CD1c-positive myeloid dendritic cell (primary cell): ENCODE results near the gene PCDHGA11.
"Not testable (repeated sequence)": the region's sequence is repeated elsewhere in the genome, so short reads cannot be mapped to it uniquely, and the experiment has no call there.

Experiments used
- DNase-seq: peaks from one replicate; pipeline ENCODE4 v3.0.0-alpha.2; 2016; ENCODE audit errors: extremely low spot score

PCDHGA11 gene

GRCh38 chr5:141420855-141421488 lies at the start of gene PCDHGA11:
TSS of gene PCDHGA11 (plus strand) at chr5:141421051. CDS start at chr5:141421228, 177 bp downstream.
- DNase-seq: peak; percentile 84

DNA sequence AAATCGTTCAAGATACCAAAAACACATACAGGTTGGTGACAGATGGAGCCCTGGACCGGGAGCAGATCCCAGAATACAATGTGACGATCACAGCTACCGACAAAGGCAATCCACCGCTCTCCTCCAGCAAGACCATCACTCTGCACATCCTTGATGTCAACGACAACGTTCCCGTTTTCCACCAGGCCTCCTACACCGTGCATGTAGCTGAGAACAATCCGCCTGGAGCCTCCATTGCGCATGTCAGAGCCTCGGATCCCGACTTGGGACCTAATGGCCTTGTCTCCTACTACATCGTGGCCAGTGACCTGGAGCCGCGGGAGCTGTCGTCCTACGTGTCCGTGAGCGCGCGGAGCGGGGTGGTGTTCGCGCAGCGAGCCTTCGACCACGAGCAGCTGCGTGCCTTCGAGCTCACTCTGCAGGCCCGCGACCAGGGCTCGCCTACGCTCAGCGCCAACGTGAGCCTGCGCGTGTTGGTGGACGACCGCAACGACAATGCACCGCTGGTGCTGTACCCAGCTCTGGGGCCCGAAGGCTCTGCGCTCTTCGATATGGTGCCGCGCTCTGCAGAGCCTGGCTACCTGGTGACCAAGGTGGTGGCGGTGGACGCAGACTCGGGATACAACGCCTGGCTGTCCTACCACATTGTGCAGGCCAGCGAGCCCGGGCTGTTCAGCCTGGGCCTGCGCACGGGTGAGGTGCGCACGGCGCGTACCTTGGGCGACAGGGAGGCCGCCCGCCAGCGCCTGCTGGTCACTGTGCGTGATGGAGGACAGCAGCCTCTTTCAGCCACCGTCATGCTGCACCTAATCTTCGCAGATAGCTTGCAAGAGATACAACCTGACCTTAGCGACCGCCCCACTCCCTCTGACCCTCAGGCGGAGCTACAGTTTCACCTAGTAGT lies 49.0 kb upstream of the PCDHGA11 start:
- DNase-seq: no peak

- no peak for DNase-seq
These were observed 47.1 kb upstream of the PCDHGA11 start, which contains the start of gene PCDHGA6 for GRCh38 chr5:141373673-141374317. TSS of gene PCDHGA6 (plus strand) at chr5:141373891. CDS start at chr5:141374084, 193 bp downstream.

DNA sequence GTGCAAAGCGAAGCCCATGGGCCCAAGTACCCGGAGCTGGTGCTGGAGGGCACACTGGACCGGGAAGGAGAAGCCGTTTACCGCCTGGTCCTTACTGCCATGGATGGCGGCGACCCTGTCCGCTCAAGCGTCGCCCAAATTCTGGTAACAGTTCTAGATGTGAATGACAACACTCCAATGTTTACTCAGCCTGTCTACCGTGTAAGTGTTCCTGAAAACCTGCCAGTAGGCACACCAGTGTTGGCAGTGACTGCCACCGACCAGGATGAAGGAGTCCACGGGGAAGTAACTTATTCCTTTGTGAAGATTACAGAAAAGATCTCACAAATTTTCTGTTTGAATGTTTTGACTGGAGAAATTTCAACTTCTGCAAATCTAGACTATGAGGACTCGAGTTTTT lies 46.2 kb upstream of the PCDHGA11 start:
- DNase-seq: no peak

- DNase-seq: not testable (repeated sequence)
These were observed 45.3 kb upstream of the PCDHGA11 start for GRCh38 chr5:141375444-141376155.

GRCh38 chr5:141382469-141383294 lies 38.2 kb upstream of the PCDHGA11 start, which contains the start of gene PCDHGA7:
TSS of gene PCDHGA7 (plus strand) at chr5:141382742. CDS start at chr5:141382900, 158 bp downstream.
- no peak for DNase-seq

- no peak for DNase-seq
These were observed 37.5 kb upstream of the PCDHGA11 start for GRCh38 chr5:141383345-141383744.

DNA sequence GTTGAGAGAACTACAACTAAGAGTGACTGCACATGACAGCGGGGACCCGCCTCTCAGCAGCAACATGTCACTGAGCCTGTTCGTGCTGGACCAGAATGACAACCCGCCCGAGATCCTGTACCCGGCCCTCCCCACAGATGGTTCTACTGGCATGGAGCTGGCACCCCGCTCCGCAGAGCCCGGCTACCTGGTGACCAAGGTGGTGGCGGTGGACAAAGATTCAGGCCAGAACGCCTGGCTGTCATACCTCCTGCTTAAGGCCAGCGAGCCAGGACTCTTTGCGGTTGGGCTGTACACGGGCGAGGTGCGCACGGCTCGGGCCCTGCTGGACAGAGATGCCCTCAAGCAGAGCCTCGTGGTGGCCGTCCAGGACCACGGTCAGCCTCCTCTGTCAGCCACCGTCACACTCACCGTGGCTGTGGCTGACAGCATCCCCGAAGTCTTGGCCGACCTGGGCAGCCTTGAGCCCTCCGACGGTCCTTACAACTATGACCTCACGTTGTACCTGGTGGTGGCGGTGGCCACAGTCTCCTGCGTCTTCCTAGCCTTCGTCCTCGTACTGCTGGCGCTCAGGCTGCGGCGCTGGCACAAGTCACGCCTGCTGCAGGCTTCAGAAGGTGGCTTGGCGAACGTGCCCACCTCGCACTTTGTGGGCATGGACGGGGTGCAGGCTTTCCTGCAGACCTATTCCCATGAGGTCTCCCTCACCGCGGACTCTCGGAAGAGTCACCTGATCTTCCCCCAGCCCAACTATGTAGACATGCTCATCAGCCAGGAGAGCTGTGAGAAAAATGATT lies 36.2 kb upstream of the PCDHGA11 start:
- DNase-seq: no peak

GRCh38 chr5:141387557-141388311 lies 33.1 kb upstream of the PCDHGA11 start, which contains the start of gene PCDHGB4:
TSS of gene PCDHGB4 (plus strand) at chr5:141387698. CDS start at chr5:141387885, 187 bp downstream.
- peak; percentile 44 for DNase-seq

GRCh38 chr5:141388661-141389060 lies 32.2 kb upstream of the PCDHGA11 start:
- no peak for DNase-seq

GRCh38 chr5:141389153-141390042 lies 31.5 kb upstream of the PCDHGA11 start:
- DNase-seq: no peak

GRCh38 chr5:141392429-141393198 lies 28.2 kb upstream of the PCDHGA11 start, which contains the start of gene PCDHGA8:
TSS of gene PCDHGA8 (plus strand) at chr5:141392633. CDS start at chr5:141392814, 181 bp downstream.
- no peak for DNase-seq

DNA sequence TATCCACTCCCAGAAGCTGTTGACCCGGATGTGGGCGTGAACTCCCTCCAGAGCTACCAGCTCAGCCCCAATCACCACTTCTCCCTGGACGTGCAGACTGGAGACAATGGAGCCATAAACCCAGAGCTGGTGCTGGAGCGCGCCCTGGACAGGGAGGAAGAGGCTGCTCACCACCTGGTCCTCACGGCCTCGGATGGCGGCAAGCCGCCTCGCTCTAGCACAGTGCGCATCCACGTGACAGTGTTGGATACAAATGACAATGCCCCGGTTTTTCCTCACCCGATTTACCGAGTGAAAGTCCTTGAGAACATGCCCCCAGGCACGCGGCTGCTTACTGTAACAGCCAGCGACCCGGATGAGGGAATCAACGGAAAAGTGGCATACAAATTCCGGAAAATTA lies 27.6 kb upstream of the PCDHGA11 start:
- no peak for DNase-seq

- not testable (repeated sequence) for DNase-seq
These were observed 26.3 kb upstream of the PCDHGA11 start for GRCh38 chr5:141394401-141395187.

DNA sequence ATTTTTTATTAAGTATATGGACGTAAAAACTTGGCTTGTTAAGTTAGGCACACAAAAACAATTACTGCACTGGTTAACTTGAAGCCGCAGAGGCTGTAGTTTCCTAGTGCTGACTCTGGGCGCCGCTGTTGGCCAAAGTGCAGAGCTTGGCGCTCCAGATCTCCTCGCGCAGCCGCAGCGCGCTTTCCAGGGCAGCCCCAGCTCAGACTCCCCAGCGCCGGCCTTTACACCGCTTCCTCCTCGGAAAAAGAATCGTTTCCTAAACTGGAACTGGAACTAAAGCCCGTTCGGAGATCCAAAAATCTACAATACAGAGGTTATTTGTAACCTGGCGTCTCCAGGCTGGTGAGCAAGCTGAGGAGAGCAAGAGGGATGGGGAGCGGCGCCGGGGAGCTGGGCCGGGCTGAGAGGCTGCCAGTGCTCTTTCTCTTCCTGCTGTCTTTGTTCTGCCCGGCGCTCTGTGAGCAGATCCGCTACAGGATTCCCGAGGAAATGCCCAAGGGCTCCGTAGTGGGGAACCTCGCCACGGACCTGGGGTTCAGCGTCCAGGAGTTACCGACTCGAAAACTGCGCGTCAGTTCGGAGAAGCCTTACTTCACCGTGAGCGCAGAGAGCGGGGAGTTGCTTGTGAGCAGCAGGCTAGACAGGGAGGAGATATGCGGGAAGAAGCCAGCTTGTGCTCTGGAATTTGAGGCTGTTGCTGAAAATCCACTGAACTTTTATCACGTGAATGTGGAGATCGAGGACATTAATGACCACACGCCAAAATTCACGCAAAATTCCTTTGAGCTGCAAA lies 22.9 kb upstream of the PCDHGA11 start, which contains the start of gene PCDHGB5:
Gene PCDHGB5, plus strand, starts transcription at position 192 of the 796 bp plus-strand sequence. Its CDS starts 181 bp downstream, at position 373.
- DNase-seq: peak; percentile 62
